Trophoblast cell (in vitro differentiated cells and primary cell): ENCODE measurements around the gene WDR37.
"Not testable (repeated sequence)": the region's sequence is repeated elsewhere in the genome, so short reads cannot be mapped to it uniquely, and the experiment has no call there.

Source experiments
- DNase-seq, 2 donors: peaks; one replicate each; pipeline ENCODE4 v3.0.0-alpha.2; 2016
- H2AFZ ChIP-seq: 2 replicates; pipeline ENCODE4 v1.6.1; 2013; ENCODE audit warnings: low read length, moderate library complexity, mild to moderate bottlenecking; ENCODE audit not compliant: insufficient read depth, poor library complexity
- H2AK5ac ChIP-seq: 2 replicates; pipeline ENCODE4 v1.6.1; 2013; ENCODE audit warnings: mild to moderate bottlenecking, low read length
- H2BK120ac ChIP-seq: 2 replicates; pipeline ENCODE4 v1.6.1; 2013; ENCODE audit warnings: low read length, mild to moderate bottlenecking, moderate library complexity; ENCODE audit not compliant: insufficient read depth, poor library complexity
- H2BK12ac ChIP-seq: 2 replicates; pipeline ENCODE4 v1.6.1; 2013; ENCODE audit warnings: mild to moderate bottlenecking, low read length, moderate library complexity
- H2BK5ac ChIP-seq: 2 replicates; pipeline ENCODE4 v1.6.1; 2013; ENCODE audit warnings: low read length, low read depth, moderate library complexity, mild to moderate bottlenecking; ENCODE audit not compliant: poor library complexity
- H3K14ac ChIP-seq: 2 replicates; pipeline ENCODE4 v1.6.1; 2013; ENCODE audit warnings: mild to moderate bottlenecking, low read length
- H3K18ac ChIP-seq: 2 replicates; pipeline ENCODE4 v1.6.1; 2013; ENCODE audit warnings: mild to moderate bottlenecking, low read length
- H3K23ac ChIP-seq: 2 replicates; pipeline ENCODE4 v1.6.1; 2013; ENCODE audit warnings: low read length
- H3K27ac ChIP-seq: 2 replicates; pipeline ENCODE4 v1.5.1; 2013; ENCODE audit warnings: low read depth, mild to moderate bottlenecking, inconsistent platforms, low read length, moderate library complexity
- H3K27me3 ChIP-seq: 2 replicates; pipeline ENCODE4 v1.6.1; 2013; ENCODE audit warnings: inconsistent platforms, mild to moderate bottlenecking, low read length, moderate library complexity; ENCODE audit not compliant: insufficient read depth
- H3K36me3 ChIP-seq, 2 experiments: 1 replicate in 1 of 2; 2 replicates in 1 of 2; pipeline ENCODE4 v1.6.1; 2013; ENCODE audit warnings: low read length in 2 of 2, mild to moderate bottlenecking in 2 of 2, moderate library complexity in 1 of 2; ENCODE audit not compliant: insufficient read depth in 2 of 2, control insufficient read depth in 1 of 2
- H3K4ac ChIP-seq: 2 replicates; pipeline ENCODE4 v1.6.1; 2013; ENCODE audit warnings: low read depth, mild to moderate bottlenecking, low read length, moderate library complexity
- H3K4me1 ChIP-seq, 2 experiments: 1 replicate in 1 of 2; 2 replicates in 1 of 2; pipeline ENCODE4 v1.6.1; 2013; ENCODE audit warnings: low read length in 2 of 2, mild to moderate bottlenecking in 2 of 2, moderate library complexity in 1 of 2; ENCODE audit not compliant: insufficient read depth in 2 of 2, control insufficient read depth in 1 of 2
- H3K4me2 ChIP-seq: 2 replicates; pipeline ENCODE4 v1.6.1; 2013; ENCODE audit warnings: inconsistent platforms, mild to moderate bottlenecking, low read length, moderate library complexity
- H3K4me3 ChIP-seq: 2 replicates; pipeline ENCODE4 v1.5.1; 2013; ENCODE audit warnings: mild to moderate bottlenecking, low read depth, low read length, inconsistent platforms
- H3K79me1 ChIP-seq: one replicate; pipeline ENCODE4 v1.6.1; 2013; ENCODE audit warnings: low read length
- H3K79me2 ChIP-seq: 2 replicates; pipeline ENCODE4 v1.6.1; 2013; ENCODE audit warnings: low read length, mild to moderate bottlenecking; ENCODE audit not compliant: control insufficient read depth, insufficient read depth, poor library complexity
- H3K9ac ChIP-seq: 2 replicates; pipeline ENCODE4 v1.6.1; 2013; ENCODE audit warnings: mild to moderate bottlenecking, low read length
- H3K9me3 ChIP-seq: 2 replicates; pipeline ENCODE4 v1.6.1; 2013; ENCODE audit warnings: low read depth, mild to moderate bottlenecking, control low read depth, inconsistent platforms, low read length; ENCODE audit not compliant: insufficient read depth
- H4K12ac ChIP-seq: 2 replicates; pipeline ENCODE4 v1.6.1; 2013; ENCODE audit warnings: low read depth, mild to moderate bottlenecking, low read length, moderate library complexity
- H4K8ac ChIP-seq: 2 replicates; pipeline ENCODE4 v1.6.1; 2013; ENCODE audit warnings: low read depth, mild to moderate bottlenecking, low read length, moderate library complexity
- H4K91ac ChIP-seq: one replicate; pipeline ENCODE4 v1.6.1; 2013; ENCODE audit warnings: low read depth, mild to moderate bottlenecking, low read length, moderate library complexity
- WGBS: extraction: QIAGEN DNeasy Blood & Tissue Kit; methylation state at CpG from one replicate; pipeline ENCODE4 v1.1.7; 2013; ENCODE audit warnings: missing lambda C conversion rate; ENCODE audit not compliant: insufficient read length, insufficient coverage; ENCODE audit errors: extremely low coverage; 5-methylcytosine and 5-hydroxymethylcytosine counted together

The WDR37 gene

GRCh38 chr10:1157615-1157933 lies 101.4 kb downstream of the WDR37 start:
- H3K9ac ChIP-seq: no peak overlapping the region
- H2BK120ac ChIP-seq: no peak overlapping the region
- peaks cover 6% of the 10 kb centered on the region for H3K9me3 ChIP-seq
- H3K14ac ChIP-seq: no peak overlapping the region
- H3K36me3 ChIP-seq: no peaks in the 10 kb centered on the region
- no peak overlapping the region for H3K4me2 ChIP-seq
- no peaks in the 10 kb centered on the region for H3K79me2 ChIP-seq
- H3K27ac ChIP-seq: no peak overlapping the region
- DNase-seq: no peak
- H4K91ac ChIP-seq: no peak overlapping the region
- no peak overlapping the region for H3K23ac ChIP-seq
- no peak overlapping the region for H2BK12ac ChIP-seq
- no peak overlapping the region for H4K8ac ChIP-seq
- H2AK5ac ChIP-seq: no peak overlapping the region
- WGBS: no CpG with 5 or more reads among the region's 4 CpGs
- H2BK5ac ChIP-seq: no peak overlapping the region
- H3K27me3 ChIP-seq: no peaks in the 10 kb centered on the region
- H3K4me3 ChIP-seq: no peak overlapping the region
- no peak overlapping the region for H2AFZ ChIP-seq
- no peak overlapping the region for H3K4ac ChIP-seq
- no peak overlapping the region for H3K18ac ChIP-seq
- H3K4me1 ChIP-seq: peaks cover 0 to 2% of the 10 kb centered on the region in 2 experiments
- H3K79me1 ChIP-seq: no peaks in the 10 kb centered on the region
- no peak overlapping the region for H4K12ac ChIP-seq

DNA sequence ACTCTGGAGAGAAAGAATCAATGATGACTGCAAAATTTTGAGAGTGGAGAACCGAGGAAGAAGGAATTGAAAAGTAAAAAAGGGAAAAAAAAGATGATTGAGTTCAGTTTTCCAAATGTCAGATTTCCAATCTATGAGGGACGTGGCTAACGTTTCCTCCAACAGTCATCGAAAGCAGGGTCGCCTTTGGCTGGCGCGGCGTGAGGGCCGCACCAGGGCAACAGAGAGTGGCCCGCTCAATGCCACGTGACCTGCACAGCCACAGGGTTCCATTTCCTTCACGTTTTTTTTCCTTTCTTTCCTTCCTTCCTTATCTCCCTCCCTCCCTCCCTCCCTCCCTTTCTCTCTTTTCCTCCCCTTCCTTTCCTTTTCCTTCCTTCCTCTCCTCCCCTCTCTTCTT lies 101.9 kb downstream of the WDR37 start:
- peaks cover 6% of the 10 kb centered on the region for H3K9me3 ChIP-seq
- no peak overlapping the region for H4K12ac ChIP-seq
- H2BK12ac ChIP-seq: no peak overlapping the region
- H3K4me1 ChIP-seq: peaks cover 0 to 2% of the 10 kb centered on the region in 2 experiments
- H3K23ac ChIP-seq: no peak overlapping the region
- H3K14ac ChIP-seq: no peak overlapping the region
- no peak overlapping the region for H4K8ac ChIP-seq
- H3K4me3 ChIP-seq: no peak overlapping the region
- no peak overlapping the region for H2BK5ac ChIP-seq
- DNase-seq: no peak
- H3K4ac ChIP-seq: no peak overlapping the region
- no peak overlapping the region for H2AFZ ChIP-seq
- no peak overlapping the region for H3K18ac ChIP-seq
- H3K9ac ChIP-seq: no peak overlapping the region
- 92% methylated on average over 2 of the region's 12 CpGs for WGBS
- H2AK5ac ChIP-seq: no peak overlapping the region
- no peak overlapping the region for H3K4me2 ChIP-seq
- H3K36me3 ChIP-seq: no peaks in the 10 kb centered on the region
- no peak overlapping the region for H4K91ac ChIP-seq
- H3K79me2 ChIP-seq: no peaks in the 10 kb centered on the region
- H3K27ac ChIP-seq: no peak overlapping the region
- H3K27me3 ChIP-seq: no peaks in the 10 kb centered on the region
- H3K79me1 ChIP-seq: no peaks in the 10 kb centered on the region
- H2BK120ac ChIP-seq: no peak overlapping the region

GRCh38 chr10:1158536-1158935 lies 102.4 kb downstream of the WDR37 start:
- H2BK5ac ChIP-seq, H3K27ac ChIP-seq, H3K4me2 ChIP-seq, H3K4me3 ChIP-seq, H3K18ac ChIP-seq, H3K79me1 ChIP-seq, H3K36me3 ChIP-seq, H2AFZ ChIP-seq, H2AK5ac ChIP-seq, H4K91ac ChIP-seq, H2BK12ac ChIP-seq, H3K4me1 ChIP-seq, H4K12ac ChIP-seq, H3K14ac ChIP-seq, H3K9me3 ChIP-seq, H3K9ac ChIP-seq, H3K4ac ChIP-seq, H2BK120ac ChIP-seq, H3K27me3 ChIP-seq, H3K23ac ChIP-seq, H4K8ac ChIP-seq, DNase-seq, H3K79me2 ChIP-seq: not testable (repeated sequence)
- no CpG with 5 or more reads among the region's 10 CpGs for WGBS

GRCh38 chr10:1159131-1160061 lies 103.2 kb downstream of the WDR37 start:
- Histone ChIP-seq H3K27me3 (no peaks in the 10 kb centered on the region), H3K4ac (no peak overlapping the region), H2BK5ac (no peak overlapping the region), H3K79me1 (no peaks in the 10 kb centered on the region), H2AFZ (no peak overlapping the region), H2BK120ac (no peak overlapping the region), H3K4me3 (no peak overlapping the region), H3K27ac (no peak overlapping the region), H4K91ac (no peak overlapping the region), H2AK5ac (no peak overlapping the region), H3K18ac (no peak overlapping the region), H4K12ac (no peak overlapping the region), H3K9ac (no peak overlapping the region), H3K4me2 (no peak overlapping the region), H4K8ac (no peak overlapping the region), H3K23ac (no peak overlapping the region), H3K79me2 (no peaks in the 10 kb centered on the region), H2BK12ac (no peak overlapping the region), H3K36me3 (no peaks in the 10 kb centered on the region), H3K9me3 (peaks cover 6% of the 10 kb centered on the region), H3K14ac (no peak overlapping the region), H3K4me1 (peaks cover 0 to 2% of the 10 kb centered on the region in 2 experiments)
- peak; percentile 12 to 68 for DNase-seq
- WGBS: no CpG with 5 or more reads among the region's 59 CpGs
